Mammary epithelial cell (primary cell): ENCODE results near the gene BAAT.

Experiments used
- EZH2 ChIP-seq: IDR thresholded peaks from 2 replicates; pipeline ENCODE4 v1.6.1; 2012; ENCODE audit warnings: low read length, inconsistent platforms, borderline replicate concordance
- TF ChIP-seq, protein P1 (sequence below), 2 donors: IDR thresholded peaks in 1 of 2; conservative IDR thresholded peaks in 1 of 2; 2 replicates each; pipeline ENCODE4 v1.5.1; 2011 to 2012; ENCODE audit warnings: inconsistent platforms in 2 of 2, low read length in 2 of 2, mild to moderate bottlenecking in 2 of 2, control low read depth in 1 of 2, low read depth in 1 of 2; ENCODE audit not compliant: insufficient read depth in 1 of 2; ENCODE audit errors: extremely low read depth in 1 of 2

DNA sequence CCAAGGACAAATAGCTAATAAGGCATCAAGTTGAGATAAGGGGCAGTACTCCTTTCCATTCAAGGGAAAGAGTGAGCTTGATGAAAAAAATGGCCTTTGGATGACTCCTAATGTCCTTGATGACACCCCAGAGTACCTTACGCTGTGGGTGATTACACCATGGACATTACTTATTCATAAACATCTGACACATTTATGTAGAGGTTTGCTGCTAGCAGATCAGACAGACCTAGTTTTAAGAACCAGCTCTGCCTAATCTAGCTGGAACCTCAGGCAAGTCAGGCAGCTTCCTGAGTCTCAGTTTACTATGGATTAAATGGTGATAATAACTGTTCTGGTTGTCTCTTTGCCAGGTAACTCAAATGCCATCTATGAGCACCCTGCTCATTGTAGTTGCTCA, 47.9 kb upstream of the BAAT start:
- TF ChIP-seq, protein P1, sequence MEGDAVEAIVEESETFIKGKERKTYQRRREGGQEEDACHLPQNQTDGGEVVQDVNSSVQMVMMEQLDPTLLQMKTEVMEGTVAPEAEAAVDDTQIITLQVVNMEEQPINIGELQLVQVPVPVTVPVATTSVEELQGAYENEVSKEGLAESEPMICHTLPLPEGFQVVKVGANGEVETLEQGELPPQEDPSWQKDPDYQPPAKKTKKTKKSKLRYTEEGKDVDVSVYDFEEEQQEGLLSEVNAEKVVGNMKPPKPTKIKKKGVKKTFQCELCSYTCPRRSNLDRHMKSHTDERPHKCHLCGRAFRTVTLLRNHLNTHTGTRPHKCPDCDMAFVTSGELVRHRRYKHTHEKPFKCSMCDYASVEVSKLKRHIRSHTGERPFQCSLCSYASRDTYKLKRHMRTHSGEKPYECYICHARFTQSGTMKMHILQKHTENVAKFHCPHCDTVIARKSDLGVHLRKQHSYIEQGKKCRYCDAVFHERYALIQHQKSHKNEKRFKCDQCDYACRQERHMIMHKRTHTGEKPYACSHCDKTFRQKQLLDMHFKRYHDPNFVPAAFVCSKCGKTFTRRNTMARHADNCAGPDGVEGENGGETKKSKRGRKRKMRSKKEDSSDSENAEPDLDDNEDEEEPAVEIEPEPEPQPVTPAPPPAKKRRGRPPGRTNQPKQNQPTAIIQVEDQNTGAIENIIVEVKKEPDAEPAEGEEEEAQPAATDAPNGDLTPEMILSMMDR (conservative IDR thresholded peaks at IDR 0.05 in 1 of 2, IDR thresholded peaks at IDR 0.05 in 1 of 2; ENCODE audit: extremely low read depth in 1 of 2, insufficient read depth in 1 of 2, low read depth in 1 of 2, low read length in 2 of 2) = no peak
- TF ChIP-seq EZH2 = no peak
